GM12878 (cell line): ENCODE measurements around the gene PTPRM.

Experiments
- EZH2 ChIP-seq: IDR thresholded peaks from 2 replicates; pipeline ENCODE4 v1.6.1; 2012; ENCODE audit warnings: low read depth, mild to moderate bottlenecking, control low read depth, inconsistent platforms, low read length, borderline replicate concordance; ENCODE audit not compliant: control insufficient read depth
- TF ChIP-seq, protein P1 (sequence below), 3 experiments: IDR thresholded peaks in 2 of 3; conservative IDR thresholded peaks in 1 of 3; 2 replicates each; pipeline ENCODE4 v1.5.1; 2011; ENCODE audit warnings: low read depth in 3 of 3, low read length in 3 of 3, mild to moderate bottlenecking in 3 of 3, control low read depth in 2 of 3, moderate library complexity in 2 of 3, inconsistent platforms in 1 of 3, mixed read lengths in 1 of 3; ENCODE audit not compliant: control insufficient read depth in 2 of 3, insufficient read depth in 1 of 3; ENCODE audit errors: extremely low read depth in 1 of 3

DNA sequence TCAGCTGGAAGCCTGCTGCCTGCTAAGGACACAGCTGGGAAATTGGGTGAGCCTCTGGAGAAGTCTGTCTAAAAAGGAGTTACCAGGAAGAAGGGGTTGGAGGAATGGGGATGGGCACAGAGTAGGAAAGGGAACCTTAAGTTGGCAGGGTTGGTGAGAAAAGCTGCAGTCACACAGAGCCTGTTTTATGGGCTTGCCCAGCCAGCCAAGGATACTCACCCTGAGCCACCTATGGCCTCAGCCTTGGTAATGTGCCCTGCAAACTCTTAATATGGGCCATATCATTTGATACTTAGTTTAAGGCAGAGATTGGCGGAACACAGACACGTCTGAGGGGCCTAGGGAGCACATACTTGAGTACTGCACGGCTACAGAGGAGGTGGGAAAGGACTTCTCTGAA lies 623.9 kb downstream of the PTPRM start:
- TF ChIP-seq EZH2 = no peak
- TF ChIP-seq, protein P1, sequence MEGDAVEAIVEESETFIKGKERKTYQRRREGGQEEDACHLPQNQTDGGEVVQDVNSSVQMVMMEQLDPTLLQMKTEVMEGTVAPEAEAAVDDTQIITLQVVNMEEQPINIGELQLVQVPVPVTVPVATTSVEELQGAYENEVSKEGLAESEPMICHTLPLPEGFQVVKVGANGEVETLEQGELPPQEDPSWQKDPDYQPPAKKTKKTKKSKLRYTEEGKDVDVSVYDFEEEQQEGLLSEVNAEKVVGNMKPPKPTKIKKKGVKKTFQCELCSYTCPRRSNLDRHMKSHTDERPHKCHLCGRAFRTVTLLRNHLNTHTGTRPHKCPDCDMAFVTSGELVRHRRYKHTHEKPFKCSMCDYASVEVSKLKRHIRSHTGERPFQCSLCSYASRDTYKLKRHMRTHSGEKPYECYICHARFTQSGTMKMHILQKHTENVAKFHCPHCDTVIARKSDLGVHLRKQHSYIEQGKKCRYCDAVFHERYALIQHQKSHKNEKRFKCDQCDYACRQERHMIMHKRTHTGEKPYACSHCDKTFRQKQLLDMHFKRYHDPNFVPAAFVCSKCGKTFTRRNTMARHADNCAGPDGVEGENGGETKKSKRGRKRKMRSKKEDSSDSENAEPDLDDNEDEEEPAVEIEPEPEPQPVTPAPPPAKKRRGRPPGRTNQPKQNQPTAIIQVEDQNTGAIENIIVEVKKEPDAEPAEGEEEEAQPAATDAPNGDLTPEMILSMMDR (IDR thresholded peaks at IDR 0.05 in 2 of 3, conservative IDR thresholded peaks at IDR 0.05 in 1 of 3; ENCODE audit: control insufficient read depth in 2 of 3, extremely low read depth in 1 of 3, insufficient read depth in 1 of 3, low read depth in 3 of 3, low read length in 3 of 3) = no peak
